Activated CD4-positive, alpha-beta T cell treated with anti-CD3 and anti-CD28 coated beads, Interleukin-2, amount 50 U/mL, for 24 hours (primary cell): ENCODE results near the gene GRIFIN.
"Not testable (repeated sequence)": the region's sequence is repeated elsewhere in the genome, so short reads cannot be mapped to it uniquely, and the experiment has no call there.

Source experiments
- DNase-seq, 2 donors: peaks; one replicate each; pipeline ENCODE4 v3.0.0-alpha.2; 2020; ENCODE audit warnings: low read depth in 1 of 2, low spot score in 1 of 2

Gene GRIFIN

DNA sequence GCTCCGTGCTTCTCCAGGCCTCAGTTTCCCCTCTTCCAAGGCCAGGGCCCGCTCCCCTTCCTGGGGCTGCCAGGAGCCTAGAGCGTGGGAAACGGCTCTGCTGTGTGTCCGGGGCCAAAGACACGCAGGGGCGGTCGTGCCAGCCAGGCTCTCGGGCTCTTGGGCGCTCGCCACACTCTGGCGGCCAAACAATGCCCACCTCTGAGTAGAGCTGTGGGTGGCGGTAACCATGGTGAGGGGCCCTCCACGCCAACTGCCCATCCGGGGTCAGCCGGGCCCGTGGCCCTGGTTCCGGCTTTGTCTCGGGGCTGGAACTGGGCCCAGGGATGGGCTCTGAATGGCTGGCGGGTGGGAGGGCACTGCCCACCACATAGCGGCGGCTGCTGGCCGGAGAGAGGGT is 16.0 kb downstream of the GRIFIN start:
- DNase-seq, result no peak

DNA sequence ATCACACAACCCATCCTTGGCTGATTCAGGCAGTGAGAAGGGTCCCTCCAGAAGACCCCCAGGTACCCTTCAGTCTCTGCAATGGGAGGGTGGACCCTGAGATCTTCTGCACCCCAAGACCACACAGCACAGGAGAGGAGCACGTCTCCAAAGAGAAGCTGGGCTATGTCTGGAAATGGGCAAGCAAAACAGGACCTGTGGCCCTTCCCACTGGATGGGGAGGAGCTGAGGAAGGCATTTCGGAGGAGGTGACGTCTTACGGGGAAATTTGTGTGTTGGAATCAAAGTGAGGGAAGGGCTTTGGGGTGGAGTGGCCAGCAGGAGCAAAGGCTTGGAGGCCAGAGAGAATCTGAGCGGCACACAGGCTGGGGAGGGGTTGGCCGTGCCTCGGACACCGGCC is 16.5 kb downstream of the GRIFIN start:
- DNase-seq, result no peak

DNA sequence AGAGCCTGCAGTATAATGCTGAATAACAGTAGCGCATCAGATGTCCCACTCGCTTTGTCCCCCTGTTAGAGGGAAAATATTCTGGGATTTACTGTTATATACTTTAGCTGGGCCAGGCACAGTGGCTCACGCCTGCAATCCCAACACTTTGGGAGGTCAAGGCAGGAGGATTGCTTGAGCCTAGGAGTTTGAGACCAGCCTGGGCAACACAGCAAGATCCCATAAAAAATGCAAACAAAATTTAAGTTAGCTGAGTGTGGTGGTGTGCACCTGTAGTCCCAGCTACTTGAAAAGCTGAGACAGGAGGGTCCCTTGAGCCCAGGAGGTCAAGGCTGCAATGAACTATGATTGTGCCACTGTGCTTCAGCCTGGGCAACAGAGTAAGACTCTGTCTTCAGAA is 22.3 kb downstream of the GRIFIN start:
- DNase-seq, result not testable (repeated sequence)

DNA sequence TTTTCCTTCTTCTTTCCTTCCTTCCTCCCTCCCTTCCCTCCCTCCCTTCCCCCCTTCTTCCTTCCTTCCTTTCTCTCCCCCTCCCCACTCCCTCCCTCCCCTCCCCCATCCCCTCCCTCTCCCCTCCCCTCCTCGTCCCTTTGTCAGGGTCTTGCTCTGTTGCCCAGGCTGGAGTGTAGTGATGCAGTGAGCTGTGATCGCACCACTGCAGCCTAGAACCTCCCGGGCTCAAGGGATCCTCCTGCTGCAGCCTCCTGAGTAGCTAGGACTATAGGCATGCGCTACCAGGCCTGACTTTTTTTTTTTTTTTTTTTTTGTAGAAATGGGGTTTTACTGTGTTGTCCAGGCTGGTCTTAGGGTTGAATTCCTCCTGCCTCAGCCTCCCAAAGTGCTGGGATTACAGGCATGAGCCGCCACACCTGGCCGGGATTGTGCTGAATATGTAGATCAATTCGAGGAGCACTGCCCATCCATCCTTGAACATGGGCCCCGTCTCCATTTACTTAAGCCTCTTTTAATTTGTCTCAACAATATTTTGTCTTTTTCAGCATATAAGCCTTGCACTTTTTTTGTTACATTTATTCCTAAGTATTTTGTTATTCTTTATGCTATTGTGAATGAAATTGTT is 23.4 kb downstream of the GRIFIN start:
- DNase-seq, result no peak

DNA sequence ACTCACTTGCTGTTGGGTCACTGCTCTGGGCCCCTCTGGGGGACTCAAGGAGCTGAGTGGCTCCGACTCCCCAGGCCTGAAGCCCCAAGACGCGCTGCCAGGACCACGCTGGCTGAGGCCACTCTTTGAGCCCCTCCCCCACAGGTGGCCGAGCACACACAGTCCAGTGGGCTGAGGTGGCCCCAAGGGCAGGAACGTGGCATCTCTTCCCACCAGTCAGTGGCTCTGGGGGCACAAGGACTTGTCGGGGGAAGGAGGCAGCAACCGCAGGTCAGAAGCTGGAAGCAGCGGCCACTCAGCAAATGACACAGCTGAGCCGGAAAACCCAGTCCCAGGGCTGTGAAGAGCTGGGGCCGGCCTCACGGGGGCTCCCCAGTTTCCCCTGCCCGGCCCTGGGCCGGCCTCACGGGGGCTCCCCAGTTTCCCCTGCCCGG is 24.1 kb downstream of the GRIFIN start:
- no peak for DNase-seq

DNA sequence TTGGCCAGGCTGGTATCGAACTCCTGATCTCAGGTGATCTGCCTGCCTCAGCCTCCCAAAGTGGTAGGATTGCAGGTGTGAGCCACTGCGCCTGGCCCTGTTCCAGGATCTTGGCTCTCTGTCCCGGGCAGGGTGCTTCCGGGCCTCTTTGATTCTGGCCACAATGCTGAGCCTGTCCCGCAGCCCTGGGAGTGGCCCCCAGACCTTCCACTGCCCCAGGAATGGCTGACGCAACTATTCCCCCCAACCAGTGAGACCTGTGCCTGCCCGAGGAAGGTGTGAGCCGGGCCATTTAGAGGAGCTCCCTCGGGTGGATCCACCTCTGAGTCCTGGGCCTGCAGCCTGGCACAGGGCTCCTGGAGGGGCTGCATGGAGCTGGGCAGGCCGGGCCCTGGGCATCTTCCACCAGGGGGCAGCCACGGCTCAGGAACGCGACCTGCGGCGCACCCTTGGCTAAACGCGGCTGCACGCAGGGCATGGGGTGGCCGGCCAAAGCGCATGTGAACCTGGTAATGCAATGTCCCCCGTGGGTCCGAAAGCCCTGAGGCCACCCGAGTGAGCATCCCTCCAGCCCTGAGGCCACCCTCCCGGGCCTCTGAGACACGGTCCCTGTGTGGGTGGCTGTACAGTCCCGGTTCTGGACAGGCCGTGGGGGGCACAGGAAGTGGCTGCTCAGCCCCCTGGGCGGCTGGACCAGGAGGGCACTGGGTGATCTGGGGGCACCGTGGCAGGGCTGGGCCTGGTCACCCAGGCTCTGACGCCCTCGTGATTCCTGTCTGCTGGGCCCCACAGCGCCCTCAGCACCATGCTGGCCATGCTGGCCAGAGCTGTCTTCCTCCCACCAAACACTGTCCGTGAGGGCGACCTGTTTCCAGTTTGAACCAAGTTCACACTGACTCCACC is 24.8 kb downstream of the GRIFIN start:
- peak; percentile 65 to 71 for DNase-seq

DNA sequence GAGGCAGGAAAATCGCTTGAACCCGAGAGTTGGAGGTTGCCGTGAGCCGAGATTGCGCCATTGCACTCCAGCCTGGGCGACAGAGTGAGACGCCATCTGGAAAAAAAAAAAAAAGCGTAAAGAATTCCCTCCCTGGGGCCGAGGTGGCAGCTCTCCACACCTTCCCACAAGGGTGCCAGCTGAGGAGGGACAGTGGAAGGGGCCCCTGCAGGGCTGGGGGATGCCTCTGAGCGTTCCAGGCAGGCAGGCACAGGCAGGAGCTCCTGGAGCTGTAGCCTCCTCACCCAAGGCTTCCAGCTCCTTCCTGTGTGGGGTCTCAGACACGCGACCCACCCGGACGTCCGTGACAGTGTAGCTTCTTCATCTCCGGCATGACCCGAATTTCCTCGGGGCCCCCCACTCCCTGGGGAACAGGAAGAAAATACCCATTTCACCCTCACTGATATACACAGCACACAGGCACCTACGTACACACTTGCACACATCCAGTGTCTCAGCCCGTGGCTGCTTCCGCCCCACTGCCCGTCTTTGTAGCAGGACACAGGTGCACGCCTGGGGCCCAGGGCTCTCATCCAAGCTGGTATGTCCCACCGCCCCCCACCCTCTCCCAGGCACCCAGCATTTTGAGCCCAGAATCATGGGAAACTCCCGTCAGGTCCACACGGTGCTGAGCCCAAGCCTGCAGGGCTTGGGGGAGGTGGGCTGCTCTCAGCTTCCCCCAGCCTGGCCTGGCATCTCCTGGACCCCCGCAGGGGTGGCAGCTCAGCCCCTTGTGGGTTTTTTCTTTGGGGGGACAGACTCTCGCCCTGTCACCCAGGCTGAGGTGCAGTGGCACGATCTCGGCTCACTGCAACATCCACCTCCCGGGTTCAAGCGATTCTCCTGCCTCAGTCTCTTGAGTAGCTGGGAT is 25.7 kb downstream of the GRIFIN start:
- DNase-seq, result no peak

DNA sequence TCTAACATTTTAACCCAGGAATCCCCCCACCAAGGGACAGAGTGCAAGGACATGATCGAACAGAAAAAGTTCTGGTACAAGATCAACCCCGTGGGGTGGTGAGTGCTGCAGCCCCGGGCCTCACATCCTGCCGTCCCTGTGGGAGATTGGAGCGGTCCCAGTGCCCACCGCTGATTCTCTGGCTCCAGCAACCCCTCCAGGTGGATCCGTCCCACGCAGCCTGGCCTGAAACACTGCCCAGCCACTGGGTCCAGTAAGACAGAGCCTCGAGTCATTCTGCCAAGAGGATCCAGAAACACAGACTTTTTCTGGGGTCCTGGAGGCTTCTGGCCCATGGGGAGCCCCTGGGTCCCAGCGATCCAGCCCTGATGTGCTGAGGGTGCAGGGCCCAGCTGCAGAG is 29.5 kb downstream of the GRIFIN start:
- DNase-seq, result no peak

DNA sequence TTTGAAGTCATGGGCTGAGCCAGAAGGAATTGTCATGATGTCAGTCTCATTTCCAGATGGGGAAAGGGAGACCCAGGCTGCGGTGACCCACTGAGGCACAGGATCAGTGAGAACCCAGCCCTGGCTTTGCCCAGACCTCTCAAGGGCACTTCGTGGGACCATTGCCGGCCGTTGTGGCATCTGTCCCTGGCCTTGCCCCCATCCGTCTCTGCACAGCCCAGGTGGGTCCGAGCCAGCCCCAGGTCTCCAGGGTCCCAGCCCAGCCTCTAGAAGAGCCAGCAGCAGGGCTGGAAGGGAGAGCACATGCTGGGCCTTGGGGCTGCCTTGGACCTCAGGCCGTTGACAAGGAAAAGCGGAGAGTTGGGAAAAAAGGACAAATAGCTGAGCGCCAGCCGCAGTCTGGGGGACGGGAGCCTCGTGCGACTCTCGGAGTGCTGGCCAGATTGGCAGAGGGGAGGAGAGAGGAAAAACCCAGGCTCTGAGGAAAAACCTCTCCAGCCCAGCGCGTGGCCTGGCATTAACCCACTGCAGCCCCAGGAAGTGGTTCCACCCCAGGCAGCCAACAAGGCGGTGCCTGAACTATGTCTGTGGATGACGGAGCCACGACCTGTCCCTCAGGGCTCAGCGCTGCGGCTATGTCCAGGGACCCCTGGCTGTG is 30.2 kb downstream of the GRIFIN start:
- DNase-seq, result no peak

DNA sequence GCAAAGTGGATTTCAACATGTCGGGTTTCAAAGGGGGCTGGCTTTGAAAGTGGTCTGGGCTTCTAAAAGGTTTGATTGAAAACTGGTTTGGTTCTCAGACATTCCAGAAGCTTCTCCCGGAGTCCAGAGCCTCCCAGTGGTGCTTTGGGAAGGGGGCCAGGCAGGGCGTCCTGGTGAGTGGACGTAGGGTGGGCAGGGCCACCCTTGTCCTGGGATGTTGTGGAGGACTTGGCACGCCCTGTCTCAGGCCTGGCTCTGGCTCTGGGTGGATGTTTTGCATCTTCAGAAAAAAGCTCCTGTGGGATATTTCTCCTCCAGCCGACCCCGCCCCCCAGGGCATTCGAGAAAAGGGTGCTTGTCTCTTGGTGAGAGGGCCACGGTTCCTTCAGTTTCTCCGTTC is 31.2 kb downstream of the GRIFIN start:
- DNase-seq, result no peak

DNA sequence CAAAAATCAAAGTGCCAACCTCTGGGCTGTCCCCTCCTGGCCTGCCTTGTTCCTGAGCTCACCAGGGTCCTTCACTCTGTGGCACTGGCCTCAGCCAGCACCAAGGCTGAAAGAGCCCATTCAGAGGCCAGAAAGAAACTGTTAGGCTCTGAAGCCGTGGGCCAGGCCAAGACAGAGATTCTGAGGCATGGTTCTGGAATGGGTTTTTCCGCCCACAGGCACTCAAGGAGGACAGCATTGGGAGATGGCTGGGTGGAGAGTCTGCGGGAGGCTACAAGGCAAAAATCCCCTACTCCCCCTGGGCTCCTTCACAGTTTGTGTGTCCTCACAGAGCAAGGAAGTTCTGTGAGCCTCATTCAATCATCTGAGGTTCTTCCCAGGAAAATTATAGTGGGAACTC is 31.7 kb downstream of the GRIFIN start:
- DNase-seq, result no peak

DNA sequence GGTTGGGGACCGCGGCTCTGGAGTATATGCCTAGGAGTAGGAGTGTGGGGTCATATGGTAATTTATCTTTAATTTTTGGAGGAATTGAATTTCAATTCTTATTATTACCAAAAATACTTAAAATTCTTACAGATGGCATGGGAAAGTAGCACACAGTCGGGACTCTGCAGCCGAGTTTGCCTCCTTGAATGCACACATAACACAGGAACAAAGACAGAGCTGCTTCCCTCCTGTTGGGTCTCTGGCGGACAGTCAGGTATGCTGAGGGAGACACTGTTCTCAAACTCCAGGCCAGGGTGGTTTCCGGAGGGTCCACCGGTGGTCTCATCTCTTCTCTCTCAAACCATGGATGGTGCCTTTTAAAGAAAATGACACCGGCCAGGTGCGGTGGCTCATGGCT is 32.7 kb downstream of the GRIFIN start:
- no peak for DNase-seq

DNA sequence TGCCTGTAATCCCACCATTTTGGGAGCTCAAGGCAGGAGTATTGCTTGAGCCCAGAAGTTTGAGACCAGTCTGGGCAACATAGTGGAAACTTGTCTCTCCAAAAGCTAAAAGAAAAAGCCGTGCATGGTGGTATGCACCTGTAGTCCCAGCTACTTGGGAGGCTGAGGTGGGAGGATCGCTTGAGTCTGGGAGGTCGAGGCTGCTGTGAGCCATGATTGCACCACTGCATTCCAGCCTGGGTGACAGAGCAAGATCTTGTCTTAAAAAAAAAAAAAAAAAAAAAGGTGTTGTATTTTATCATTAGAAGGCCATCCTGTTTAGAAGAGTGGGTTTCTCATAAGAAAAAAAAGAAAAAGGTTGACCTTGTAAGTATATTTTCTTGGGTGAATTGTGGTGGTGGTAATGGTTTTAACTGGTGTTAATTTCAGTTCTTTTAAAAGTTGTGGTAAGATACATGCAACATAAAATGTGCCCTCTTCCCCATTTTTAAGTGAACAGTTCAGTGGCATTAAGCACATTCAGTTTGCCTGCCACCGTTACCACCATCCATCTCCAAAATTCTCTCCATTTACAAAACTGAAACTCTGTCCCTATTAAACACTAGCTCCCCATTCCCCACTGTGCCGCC is 34.7 kb downstream of the GRIFIN start:
- DNase-seq, result no peak

DNA sequence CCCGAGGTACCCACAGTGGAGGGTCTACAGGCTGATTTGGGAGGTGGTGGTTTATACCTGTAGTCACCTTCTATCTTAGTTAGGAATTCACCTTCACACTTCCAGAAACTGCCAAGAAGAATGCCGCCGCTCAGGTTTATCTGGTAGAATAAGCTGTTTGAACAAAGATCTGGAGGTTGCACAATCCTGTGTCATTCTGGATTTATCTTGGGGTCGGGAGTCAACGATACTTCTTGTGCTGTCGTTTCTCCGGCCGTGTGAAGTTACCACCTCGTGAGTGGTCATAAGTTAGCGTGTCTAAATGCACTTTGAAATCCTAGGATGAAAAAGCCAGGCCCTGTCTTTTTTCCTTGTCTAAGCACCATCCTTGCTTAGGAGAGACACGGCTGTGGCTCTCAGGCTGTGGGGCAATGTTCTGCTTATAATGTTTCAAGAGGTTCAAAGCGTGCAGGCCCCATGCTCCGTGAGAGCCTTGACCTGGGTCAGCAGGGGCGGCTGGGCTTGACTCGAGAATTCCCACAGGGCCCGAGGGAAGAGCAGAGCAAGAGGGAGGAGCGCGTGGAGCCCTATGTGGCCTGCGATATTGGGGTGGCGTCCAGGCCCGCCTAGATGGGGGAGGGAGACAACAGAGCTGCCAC is 35.5 kb downstream of the GRIFIN start:
- DNase-seq, result no peak

DNA sequence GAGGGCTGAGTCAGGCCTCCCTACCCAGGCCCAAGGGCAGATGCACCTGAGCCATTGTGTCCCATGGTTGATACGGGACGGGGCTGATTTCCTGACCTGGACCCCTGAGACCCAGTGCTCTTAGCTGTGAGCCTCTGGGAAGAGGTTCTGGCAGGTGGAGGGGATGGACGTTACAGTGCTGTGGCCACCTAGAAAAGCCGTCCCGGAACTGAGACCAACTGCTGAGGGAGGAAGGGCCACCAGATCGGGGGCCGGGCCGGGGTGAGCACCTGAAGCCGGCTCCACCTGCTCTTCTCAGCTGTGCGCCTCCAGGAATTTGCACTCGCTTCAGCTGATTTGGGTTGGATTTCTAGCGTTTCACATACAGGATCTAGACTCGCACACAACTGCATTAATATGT is 37.4 kb downstream of the GRIFIN start:
- DNase-seq, result no peak

DNA sequence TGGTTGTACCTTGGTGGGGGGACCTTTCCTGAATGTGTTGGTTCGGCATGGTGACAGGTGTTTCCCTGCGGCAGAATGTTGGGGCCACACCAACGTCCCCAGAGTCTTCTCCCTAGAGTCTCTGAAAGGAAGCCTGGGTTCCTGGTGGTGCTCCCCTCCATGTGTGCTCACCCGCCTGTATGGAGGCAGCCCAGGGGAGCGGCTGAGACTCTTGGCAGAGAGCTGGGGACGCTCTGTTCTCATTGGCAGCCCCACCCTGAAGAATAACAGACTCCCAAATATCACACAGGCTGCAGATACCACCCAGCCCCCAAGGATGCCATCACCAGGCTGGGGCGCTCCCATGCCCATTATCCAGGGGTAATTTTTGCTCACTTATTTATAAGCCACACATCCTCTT is 38.0 kb downstream of the GRIFIN start:
- DNase-seq, result no peak

DNA sequence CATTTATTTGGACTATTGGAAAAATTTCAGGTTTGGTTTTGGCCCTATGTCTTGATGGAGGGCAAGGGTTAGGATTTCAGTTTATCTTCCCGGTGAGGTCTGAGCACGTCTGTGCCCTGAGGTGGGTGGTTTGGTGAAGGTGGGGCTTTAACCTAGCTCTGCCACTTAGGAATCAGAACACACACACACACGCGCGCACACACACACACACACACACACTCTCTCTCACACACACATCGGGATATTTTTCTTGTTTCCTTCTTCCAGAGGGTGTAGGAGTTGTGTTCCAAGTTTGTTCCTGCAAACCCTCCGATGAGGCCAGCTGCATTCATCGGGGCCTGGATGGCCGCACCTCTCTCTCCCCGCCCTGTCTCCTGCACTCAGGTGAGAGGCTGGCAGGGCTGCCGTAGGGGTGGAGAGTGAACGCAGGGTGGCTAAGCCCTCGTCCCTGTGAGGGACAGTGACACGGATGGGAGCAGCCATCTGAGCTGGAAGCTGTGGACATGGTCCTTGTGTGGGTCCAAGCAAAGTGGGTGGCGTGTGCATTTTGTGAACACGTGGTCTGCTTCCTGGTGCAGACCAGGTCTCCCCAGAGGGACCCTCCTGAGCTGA is 38.6 kb downstream of the GRIFIN start:
- DNase-seq, result no peak

DNA sequence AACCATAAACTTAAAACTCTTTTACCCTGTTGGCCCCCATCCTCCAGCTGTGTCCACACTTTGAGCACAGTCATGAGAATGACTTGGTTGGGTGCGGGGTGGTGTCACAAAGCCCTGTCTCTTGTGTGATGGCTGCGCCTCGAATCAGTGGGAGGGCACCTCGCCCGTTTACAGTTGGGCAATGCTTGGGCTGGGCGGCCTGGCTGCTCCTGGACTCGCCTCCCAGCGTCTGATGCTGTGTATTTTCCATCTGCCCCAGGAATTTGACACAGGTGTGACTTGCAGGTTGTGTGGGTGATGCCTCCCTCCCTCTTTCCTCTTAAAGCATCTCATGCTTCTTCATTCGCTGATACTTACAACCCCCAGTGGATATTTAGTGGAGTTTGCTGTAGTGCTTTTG is 39.1 kb downstream of the GRIFIN start:
- no peak for DNase-seq

DNA sequence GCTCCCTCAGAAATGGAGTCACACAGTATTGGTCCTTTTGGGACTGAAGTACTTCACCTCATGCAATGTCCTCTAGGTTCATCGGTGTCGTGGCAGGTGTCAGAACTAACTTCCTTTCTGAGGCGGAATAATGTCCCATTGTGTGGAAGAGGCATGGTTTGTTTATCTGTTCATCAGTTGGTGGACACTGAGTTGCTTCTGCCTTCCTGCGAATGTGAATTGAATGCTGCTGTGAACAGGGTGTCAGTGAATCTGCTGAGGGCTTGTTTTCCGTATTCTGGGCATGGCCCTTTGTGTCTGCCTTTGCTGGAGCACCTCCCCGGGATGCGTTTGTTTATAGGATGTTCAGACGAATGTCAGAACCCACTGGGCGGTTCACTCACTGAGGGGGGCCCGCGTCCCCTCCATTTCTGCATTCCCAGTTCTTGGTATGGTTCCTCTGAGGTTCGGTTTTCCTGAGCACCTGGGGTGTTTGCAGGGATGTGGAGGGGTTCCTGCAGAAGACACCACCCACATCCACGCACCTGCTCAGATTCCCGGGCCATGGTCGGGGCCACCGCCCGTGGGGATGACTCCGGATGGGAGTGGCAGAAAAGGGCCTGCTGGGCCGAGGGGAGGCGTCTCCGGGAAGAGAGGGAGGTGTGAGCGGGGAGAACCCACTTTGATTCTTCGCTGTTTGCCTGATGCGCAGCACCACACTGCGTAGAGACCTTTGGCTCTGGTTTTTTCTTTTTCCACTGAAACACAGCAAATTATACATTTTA is 39.7 kb downstream of the GRIFIN start:
- DNase-seq, result no peak
